Measurements from ENCODE around the gene AFF3.

DNA sequence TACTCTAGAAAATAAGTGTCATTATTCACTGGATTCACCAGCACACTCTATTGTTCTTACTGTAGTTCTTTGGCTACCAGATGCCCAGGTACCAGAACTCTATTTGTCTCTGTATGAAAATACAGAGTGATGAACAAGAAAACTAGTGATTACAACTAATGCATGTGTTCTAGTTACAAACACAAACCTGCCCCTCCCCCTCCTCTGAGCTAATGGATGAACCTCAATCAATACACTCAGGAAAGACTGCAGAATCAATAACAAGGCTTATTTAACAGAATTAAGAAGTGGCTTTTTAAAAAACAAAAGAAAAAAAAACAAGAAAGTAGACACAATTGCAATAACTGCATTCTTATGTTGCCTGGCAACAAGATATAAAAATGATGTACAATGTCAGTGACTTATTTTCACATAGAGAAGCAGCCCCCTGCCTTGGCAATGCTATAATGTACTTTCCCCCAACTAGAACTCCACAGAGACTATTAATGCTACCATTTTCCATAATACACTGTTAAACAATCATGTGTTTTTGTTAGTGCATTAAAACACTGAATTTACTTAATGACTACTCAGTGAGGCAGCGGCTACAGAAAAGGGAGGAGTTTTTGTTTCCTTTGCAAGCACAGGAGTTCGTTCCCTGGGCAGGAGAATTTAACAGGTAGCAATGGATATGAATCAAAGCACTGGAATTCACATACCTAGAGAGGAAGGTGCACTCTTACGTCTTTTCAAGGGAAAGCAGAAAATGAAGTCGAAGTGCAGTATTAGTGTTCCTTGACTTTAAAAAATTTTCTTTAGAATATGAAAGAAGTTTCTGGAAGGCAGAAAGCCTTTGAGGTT is 333.8 kb downstream of the AFF3 start:
- TF ChIP-seq POLR2A (IDR thresholded peaks at IDR 0.05) (no peak), POLR2AphosphoS5 (IDR thresholded peaks at IDR 0.05) (no peak)
- TF ChIP-seq, protein P1, sequence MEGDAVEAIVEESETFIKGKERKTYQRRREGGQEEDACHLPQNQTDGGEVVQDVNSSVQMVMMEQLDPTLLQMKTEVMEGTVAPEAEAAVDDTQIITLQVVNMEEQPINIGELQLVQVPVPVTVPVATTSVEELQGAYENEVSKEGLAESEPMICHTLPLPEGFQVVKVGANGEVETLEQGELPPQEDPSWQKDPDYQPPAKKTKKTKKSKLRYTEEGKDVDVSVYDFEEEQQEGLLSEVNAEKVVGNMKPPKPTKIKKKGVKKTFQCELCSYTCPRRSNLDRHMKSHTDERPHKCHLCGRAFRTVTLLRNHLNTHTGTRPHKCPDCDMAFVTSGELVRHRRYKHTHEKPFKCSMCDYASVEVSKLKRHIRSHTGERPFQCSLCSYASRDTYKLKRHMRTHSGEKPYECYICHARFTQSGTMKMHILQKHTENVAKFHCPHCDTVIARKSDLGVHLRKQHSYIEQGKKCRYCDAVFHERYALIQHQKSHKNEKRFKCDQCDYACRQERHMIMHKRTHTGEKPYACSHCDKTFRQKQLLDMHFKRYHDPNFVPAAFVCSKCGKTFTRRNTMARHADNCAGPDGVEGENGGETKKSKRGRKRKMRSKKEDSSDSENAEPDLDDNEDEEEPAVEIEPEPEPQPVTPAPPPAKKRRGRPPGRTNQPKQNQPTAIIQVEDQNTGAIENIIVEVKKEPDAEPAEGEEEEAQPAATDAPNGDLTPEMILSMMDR (IDR thresholded peaks at IDR 0.05): no peak
